Esophagus squamous epithelium (tissue), 5 donors: ENCODE measurements around the gene B3GAT1. TPM values are rescaled to one million over a fixed set of nuclear protein-coding genes. Genes with fewer than 3 reads are reported as not detected.

Experiments used
- DNase-seq: peaks from one replicate; lab custom pipeline; 2025; lab: John Stamatoyannopoulos, UW
- H3K27ac ChIP-seq, 4 donors: fragments of 200-600 bp; sonication (generic); one replicate each; pipeline ENCODE4 v1.5.1; 2016 to 2019; ENCODE audit warnings: mild to moderate bottlenecking in 1 of 4
- H3K27me3 ChIP-seq, 4 donors: fragments of 200-600 bp; sonication (generic); 1 replicate in 3 of 4; 2 replicates in 1 of 4; pipeline versions ENCODE4 v1.5.1 to v1.6.0; 2017 to 2021; ENCODE audit warnings: antibody characterized with exemption in 1 of 4
- H3K36me3 ChIP-seq, 3 donors: fragments of 200-600 bp; sonication (generic); one replicate each; pipeline ENCODE4 v1.5.1; 2016 to 2019
- H3K4me1 ChIP-seq, 3 donors: fragments of 200-600 bp; sonication (generic); one replicate each; pipeline ENCODE4 v1.5.1; 2017 to 2019
- H3K4me3 ChIP-seq, 4 donors: fragments of 200-600 bp; sonication (generic); 1 replicate in 3 of 4; 2 replicates in 1 of 4; pipeline ENCODE4 v1.5.1; 2016 to 2019; ENCODE audit warnings: mild to moderate bottlenecking in 2 of 4, moderate library complexity in 1 of 4
- H3K9me3 ChIP-seq, 3 donors: fragments of 200-600 bp; sonication (generic); one replicate each; pipeline ENCODE4 v1.5.1; 2016 to 2019
- POLR2A ChIP-seq, 4 donors: fragments of 450-650 bp; IDR thresholded peaks; one replicate each; pipeline ENCODE4 v1.6.1; 2017; ENCODE audit warnings: antibody characterized with exemption in 4 of 4, mild to moderate bottlenecking in 4 of 4, moderate library complexity in 3 of 4
- WGBS, 2 donors: methylation state at CpG; one replicate each; pipeline ENCODE4 v1.1.5; 2018; 5-methylcytosine and 5-hydroxymethylcytosine counted together
- intact Hi-C: fragments of 100-400 bp; cut with DNase I; formaldehyde crosslinking; loops from one replicate; pipeline ENCODE4 v1.15.0; 2022
- total RNA-seq, 4 donors: library from RNA; depleted of rRNA; stranded (reverse); fragments of >200 nt; gene quantifications; one replicate each; pipeline ENCODE4 v1.1.0, GENCODE V29; 2016
- TF ChIP-seq, protein P1 (sequence below), 6 experiments: fragments of 450-650 bp in 4 of 6; fragments of 200-600 bp in 2 of 6; sonication (generic) in 2 of 6; IDR thresholded peaks; one replicate each; pipeline ENCODE4 v1.5.1; 2016 to 2019; ENCODE audit warnings: antibody characterized with exemption in 6 of 6, mild to moderate bottlenecking in 4 of 6, moderate library complexity in 4 of 6
- donor health status: DM: yes; HTN: yes; CAD: no.

The B3GAT1 gene
- total RNA-seq, 4 donors from 2014 or later = 0.09 to 0.94 (median 0.38) TPM; not detected in 1

- peaks cover 0 to 11% (median 0%) of the 10 kb centered on the region in 3 donors for H3K36me3 ChIP-seq
- no peaks in the 10 kb centered on the region for H3K9me3 ChIP-seq
- no peak overlapping the region for H3K27ac ChIP-seq
- no peaks in the 10 kb centered on the region for H3K27me3 ChIP-seq
- no peak overlapping the region for H3K4me3 ChIP-seq
- H3K4me1 ChIP-seq = no peaks in the 10 kb centered on the region
- intact Hi-C loops = no loop called here
- WGBS, 2 donors = 84 to 88% methylated on average over 9 to 15 of the region's 22 CpGs
- TF ChIP-seq, protein P1, sequence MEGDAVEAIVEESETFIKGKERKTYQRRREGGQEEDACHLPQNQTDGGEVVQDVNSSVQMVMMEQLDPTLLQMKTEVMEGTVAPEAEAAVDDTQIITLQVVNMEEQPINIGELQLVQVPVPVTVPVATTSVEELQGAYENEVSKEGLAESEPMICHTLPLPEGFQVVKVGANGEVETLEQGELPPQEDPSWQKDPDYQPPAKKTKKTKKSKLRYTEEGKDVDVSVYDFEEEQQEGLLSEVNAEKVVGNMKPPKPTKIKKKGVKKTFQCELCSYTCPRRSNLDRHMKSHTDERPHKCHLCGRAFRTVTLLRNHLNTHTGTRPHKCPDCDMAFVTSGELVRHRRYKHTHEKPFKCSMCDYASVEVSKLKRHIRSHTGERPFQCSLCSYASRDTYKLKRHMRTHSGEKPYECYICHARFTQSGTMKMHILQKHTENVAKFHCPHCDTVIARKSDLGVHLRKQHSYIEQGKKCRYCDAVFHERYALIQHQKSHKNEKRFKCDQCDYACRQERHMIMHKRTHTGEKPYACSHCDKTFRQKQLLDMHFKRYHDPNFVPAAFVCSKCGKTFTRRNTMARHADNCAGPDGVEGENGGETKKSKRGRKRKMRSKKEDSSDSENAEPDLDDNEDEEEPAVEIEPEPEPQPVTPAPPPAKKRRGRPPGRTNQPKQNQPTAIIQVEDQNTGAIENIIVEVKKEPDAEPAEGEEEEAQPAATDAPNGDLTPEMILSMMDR (IDR thresholded peaks at IDR 0.05) = no peak
- TF ChIP-seq POLR2A (IDR thresholded peaks at IDR 0.05) = no peak
- no peak for DNase-seq
These were observed 40.4 kb downstream of the B3GAT1 start for GRCh38 chr11:134371436-134372185.

DNA sequence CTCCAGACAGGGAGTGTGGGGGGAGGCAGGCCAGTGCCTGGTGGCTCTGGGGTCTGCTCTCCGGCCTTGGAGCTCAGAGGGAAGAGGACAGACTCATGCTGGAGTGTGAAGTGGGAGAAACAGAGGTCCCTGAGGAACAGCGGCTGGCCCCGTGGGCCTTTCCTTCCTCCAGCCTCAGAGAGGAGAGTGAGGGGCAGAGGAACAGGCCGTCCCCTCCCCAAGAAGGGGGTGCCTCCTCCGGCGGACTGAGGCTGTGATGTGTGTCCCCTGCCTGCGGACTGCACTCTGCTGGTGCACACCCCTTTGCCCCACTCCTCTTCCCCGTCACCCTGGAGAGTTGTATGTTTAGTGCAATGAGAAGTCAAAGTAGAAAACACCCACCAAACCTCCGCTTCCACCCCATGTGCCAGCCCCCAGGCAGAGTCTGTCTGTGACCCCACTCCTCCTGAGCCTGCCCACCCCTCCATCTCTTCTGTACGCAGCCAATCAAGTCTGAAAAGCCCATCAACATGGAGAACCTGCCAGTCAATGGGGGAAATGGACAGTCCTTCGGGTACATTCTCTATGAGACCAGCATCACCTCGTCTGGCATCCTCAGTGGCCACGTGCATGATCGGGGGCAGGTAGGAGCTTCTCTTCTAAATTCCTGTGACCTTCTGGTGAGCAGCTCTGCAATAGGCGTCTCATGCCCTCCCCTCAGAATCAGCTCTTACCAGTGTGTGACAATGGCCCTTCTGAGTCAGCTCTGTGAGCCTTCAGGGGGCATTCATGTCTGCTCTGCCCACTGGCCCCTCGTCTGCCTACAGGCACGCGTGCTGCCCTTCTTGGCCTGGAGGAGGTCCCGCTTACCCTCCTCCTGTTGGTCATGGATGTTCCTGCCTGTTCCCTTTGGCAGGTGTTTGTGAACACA is 41.3 kb downstream of the B3GAT1 start:
- Histone ChIP-seq H3K36me3 (peaks cover 0 to 11% (median 0%) of the 10 kb centered on the region in 3 donors), H3K9me3 (no peaks in the 10 kb centered on the region), H3K4me1 (no peaks in the 10 kb centered on the region), H3K27me3 (no peaks in the 10 kb centered on the region), H3K27ac (no peak overlapping the region), H3K4me3 (no peak overlapping the region)
- intact Hi-C loops = no loop called here
- TF ChIP-seq, protein P1 (IDR thresholded peaks at IDR 0.05) = no peak
- TF ChIP-seq POLR2A (IDR thresholded peaks at IDR 0.05) = no peak
- no peak for DNase-seq
- WGBS, 2 donors = 80 to 90% methylated on average over 8 to 17 of the region's 19 CpGs

GRCh38 chr11:134369656-134370525 is 42.2 kb downstream of the B3GAT1 start:
- 74 to 92% methylated on average over 13 to 16 of the region's 30 CpGs for WGBS, 2 donors
- no peaks in the 10 kb centered on the region for H3K4me1 ChIP-seq
- H3K36me3 ChIP-seq = peaks cover 0 to 11% (median 0%) of the 10 kb centered on the region in 3 donors
- intact Hi-C loops = no loop called here
- DNase-seq = no peak
- no peaks in the 10 kb centered on the region for H3K27me3 ChIP-seq
- TF ChIP-seq, protein P1 (IDR thresholded peaks at IDR 0.05) = no peak
- no peak for TF ChIP-seq POLR2A (IDR thresholded peaks at IDR 0.05)
- no peaks in the 10 kb centered on the region for H3K9me3 ChIP-seq
- no peak overlapping the region for H3K4me3 ChIP-seq
- H3K27ac ChIP-seq = no peak overlapping the region

DNA sequence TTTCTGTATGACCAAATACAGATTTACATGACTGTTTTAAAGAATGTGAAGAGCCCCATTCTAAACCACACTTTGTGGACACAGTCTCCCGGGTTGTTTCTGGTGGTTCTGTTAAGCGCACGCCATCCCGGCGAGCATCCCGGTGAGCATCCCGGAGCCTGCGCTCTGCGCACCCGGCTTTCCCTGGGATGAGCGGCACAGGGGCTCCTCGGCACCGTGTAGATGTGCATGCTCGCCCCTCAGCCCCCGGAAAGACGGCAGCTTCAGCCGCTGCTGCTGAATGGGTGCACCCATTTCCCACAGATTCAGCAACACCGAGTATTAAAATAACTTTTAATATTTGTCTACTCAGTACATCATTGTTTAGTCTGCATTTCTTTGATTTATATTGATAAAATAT is 44.3 kb downstream of the B3GAT1 start:
- H3K27me3 ChIP-seq = peaks cover 0 to 5% (median 0%) of the 10 kb centered on the region in 4 donors
- no peak overlapping the region for H3K27ac ChIP-seq
- intact Hi-C loops = no loop called here
- peaks cover 0 to 11% (median 0%) of the 10 kb centered on the region in 3 donors for H3K36me3 ChIP-seq
- H3K4me1 ChIP-seq = no peaks in the 10 kb centered on the region
- H3K9me3 ChIP-seq = no peaks in the 10 kb centered on the region
- WGBS, 2 donors = 86 to 95% methylated on average over 16 of the region's 18 CpGs
- DNase-seq = no peak
- H3K4me3 ChIP-seq = no peak overlapping the region
- TF ChIP-seq POLR2A (IDR thresholded peaks at IDR 0.05) = no peak
- TF ChIP-seq, protein P1 (IDR thresholded peaks at IDR 0.05) = no peak
